ENCODE measurements around the gene SLC9B2. TPM values are rescaled to one million over a fixed set of nuclear protein-coding genes. Genes with fewer than 3 reads are reported as not detected.

Gene SLC9B2
- total and polyA plus RNA-seq, 7 experiments from 2014 or later = 12.7 to 26.3 (median 17.1) TPM

Other genes starting within 250 kb of the SLC9B2 start
- 100 to 1,000 TPM; 339 to 556 (median 413) TPM for gene UBE2D3, start 249.2 kb downstream of the SLC9B2 start, total RNA-seq
- 100 to 1,000 TPM; 314 to 460 TPM for gene UBE2D3, start 249.2 kb downstream of the SLC9B2 start, polyA plus RNA-seq
- 10 to 100 TPM; 11.4 to 50.3 (median 13.4) TPM for gene CISD2, start 207.8 kb downstream of the SLC9B2 start, total RNA-seq
- gene CISD2, start 207.8 kb downstream of the SLC9B2 start, polyA plus RNA-seq = 10 to 100 TPM; 14.6 to 26.0 TPM
- gene SLC9B1, start 57.1 kb downstream of the SLC9B2 start, total RNA-seq = 1 to 10 TPM; 1.4 to 7.2 (median 3.9) TPM
- 1 to 10 TPM; 1.7 to 3.4 TPM for gene SLC9B1, start 57.1 kb downstream of the SLC9B2 start, polyA plus RNA-seq
- 10 to 100 TPM in 4 of 5 experiments, 1 to 10 TPM in 1; 8.4 to 21.9 (median 18.5) TPM for gene BDH2, start 23.1 kb upstream of the SLC9B2 start, total RNA-seq
- 10 to 100 TPM; 33.3 to 41.0 TPM for gene BDH2, start 23.1 kb upstream of the SLC9B2 start, polyA plus RNA-seq
- 10 to 100 TPM in 1 of 5 experiments, 1 to 10 TPM in 4; 1.1 to 35.8 (median 1.5) TPM for gene CENPE, start 121.6 kb upstream of the SLC9B2 start, total RNA-seq
- under 1 TPM; 0.10 to 0.28 TPM for gene CENPE, start 121.6 kb upstream of the SLC9B2 start, polyA plus RNA-seq